Uterus (tissue), 4 donors: Measurements from ENCODE around the gene BAK1. TPM values are rescaled to one million over a fixed set of nuclear protein-coding genes. Genes with fewer than 3 reads are reported as not detected.

Experiments
- DNase-seq, 2 donors: peaks; one replicate each; pipeline ENCODE4 v3.0.0-alpha.2; 2019 to 2020
- H3K27ac ChIP-seq, 2 donors: fragments of 200-600 bp; sonication (generic); 1 replicate in 1 of 2; 2 replicates in 1 of 2; pipeline ENCODE4 v1.5.1; 2016 to 2018
- H3K27me3 ChIP-seq, 2 donors: fragments of 200-600 bp; sonication (generic); one replicate each; pipeline ENCODE4 v1.5.1; 2018 to 2019; ENCODE audit warnings: control low read depth in 1 of 2
- H3K36me3 ChIP-seq, 2 donors: fragments of 200-600 bp; sonication (generic); one replicate each; pipeline ENCODE4 v1.5.1; 2019; ENCODE audit warnings: control low read depth in 1 of 2
- H3K4me1 ChIP-seq, 2 donors: fragments of 200-600 bp; sonication (generic); one replicate each; pipeline ENCODE4 v1.5.1; 2018 to 2019; ENCODE audit warnings: control low read depth in 1 of 2
- H3K4me3 ChIP-seq, 2 donors: fragments of 200-600 bp; sonication (generic); 1 replicate in 1 of 2; 2 replicates in 1 of 2; pipeline ENCODE4 v1.5.1; 2018 to 2019; ENCODE audit warnings: mild to moderate bottlenecking in 1 of 2
- H3K9me3 ChIP-seq, 2 donors: fragments of 200-600 bp; sonication (generic); one replicate each; pipeline ENCODE4 v1.5.1; 2019; ENCODE audit warnings: control low read depth in 1 of 2
- CTCF ChIP-seq, 4 experiments: fragments of 200-600 bp in 2 of 4; fragments of 450-650 bp in 2 of 4; sonication (generic) in 2 of 4; IDR thresholded peaks; one replicate each; pipeline ENCODE4 v1.5.1; 2016 to 2019; ENCODE audit warnings: antibody characterized with exemption in 4 of 4, mild to moderate bottlenecking in 2 of 4, moderate library complexity in 1 of 4
- POLR2A ChIP-seq, 2 donors: fragments of 450-650 bp; IDR thresholded peaks; one replicate each; pipeline ENCODE4 v1.6.1; 2016; ENCODE audit warnings: antibody characterized with exemption in 2 of 2, mild to moderate bottlenecking in 1 of 2, moderate library complexity in 1 of 2
- intact Hi-C: fragments of 100-400 bp; cut with DNase I; formaldehyde crosslinking; loops from one replicate; pipeline ENCODE4 v1.15.1; 2023; ENCODE audit warnings: low total_unique reads
- total RNA-seq, 4 donors: library from RNA; depleted of rRNA in 3 of 4; stranded (reverse); fragments of >200 nt in 3 of 4; gene quantifications; one replicate each; pipeline versions ENCODE4 v1.1.0 to v1.2.4, GENCODE V29; 2014 to 2023
- donor health status: DM: yes; HTN: yes; CAD: no.

The BAK1 gene
- total RNA-seq, 4 donors from 2014 or later, result 0.88 to 15.3 (median 6.1) TPM

- intact Hi-C loops, result no loop called here
- TF ChIP-seq CTCF (IDR thresholded peaks at IDR 0.05), result no peak
- no peak for TF ChIP-seq POLR2A (IDR thresholded peaks at IDR 0.05)
- Histone ChIP-seq H3K9me3 (no peaks in the 10 kb centered on the region), H3K36me3 (no peaks in the 10 kb centered on the region), H3K4me1 (no peaks in the 10 kb centered on the region), H3K27ac (no peak overlapping the region), H3K4me3 (no peak overlapping the region), H3K27me3 (no peaks in the 10 kb centered on the region)
- DNase-seq, result no peak
These were observed 27.8 kb downstream of the BAK1 start for GRCh38 chr6:33552252-33552651.

- H3K27ac ChIP-seq, result no peak overlapping the region
- no peaks in the 10 kb centered on the region for H3K27me3 ChIP-seq
- no peaks in the 10 kb centered on the region for H3K36me3 ChIP-seq
- no peak for TF ChIP-seq POLR2A (IDR thresholded peaks at IDR 0.05)
- TF ChIP-seq CTCF (IDR thresholded peaks at IDR 0.05), result no peak
- intact Hi-C loops, result no loop called here
- no peaks in the 10 kb centered on the region for H3K9me3 ChIP-seq
- no peaks in the 10 kb centered on the region for H3K4me1 ChIP-seq
- no peak for DNase-seq
- no peak overlapping the region for H3K4me3 ChIP-seq
These were observed 28.5 kb downstream of the BAK1 start for GRCh38 chr6:33551538-33551937.

GRCh38 chr6:33549896-33550295 lies 30.2 kb downstream of the BAK1 start:
- no peak for TF ChIP-seq POLR2A (IDR thresholded peaks at IDR 0.05)
- no peak for TF ChIP-seq CTCF (IDR thresholded peaks at IDR 0.05)
- intact Hi-C loops, result no loop called here
- Histone ChIP-seq H3K4me3 (no peak overlapping the region), H3K9me3 (no peaks in the 10 kb centered on the region), H3K27ac (no peak overlapping the region), H3K4me1 (no peaks in the 10 kb centered on the region), H3K27me3 (no peaks in the 10 kb centered on the region), H3K36me3 (no peaks in the 10 kb centered on the region)
- DNase-seq, result no peak

GRCh38 chr6:33549196-33549595 lies 30.9 kb downstream of the BAK1 start:
- no peaks in the 10 kb centered on the region for H3K27me3 ChIP-seq
- TF ChIP-seq CTCF (IDR thresholded peaks at IDR 0.05), result no peak
- TF ChIP-seq POLR2A (IDR thresholded peaks at IDR 0.05), result no peak
- H3K9me3 ChIP-seq, result no peaks in the 10 kb centered on the region
- DNase-seq, result no peak
- intact Hi-C loops, result no loop called here
- no peak overlapping the region for H3K4me3 ChIP-seq
- no peak overlapping the region for H3K27ac ChIP-seq
- H3K4me1 ChIP-seq, result no peaks in the 10 kb centered on the region
- no peaks in the 10 kb centered on the region for H3K36me3 ChIP-seq

GRCh38 chr6:33547499-33547898 lies 32.6 kb downstream of the BAK1 start:
- H3K36me3 ChIP-seq, result no peaks in the 10 kb centered on the region
- DNase-seq, result no peak

More at GRCh38 chr6:33547499-33547898, 32.6 kb downstream of the BAK1 start:
- Histone ChIP-seq H3K4me1 (no peaks in the 10 kb centered on the region), H3K4me3 (no peak overlapping the region), H3K27me3 (no peaks in the 10 kb centered on the region), H3K9me3 (no peaks in the 10 kb centered on the region), H3K27ac (no peak overlapping the region)
- TF ChIP-seq POLR2A (IDR thresholded peaks at IDR 0.05), result no peak
- no peak for TF ChIP-seq CTCF (IDR thresholded peaks at IDR 0.05)
- intact Hi-C loops, result no loop called here
